ENCODE data around the gene PHC2.

PHC2 gene

DNA sequence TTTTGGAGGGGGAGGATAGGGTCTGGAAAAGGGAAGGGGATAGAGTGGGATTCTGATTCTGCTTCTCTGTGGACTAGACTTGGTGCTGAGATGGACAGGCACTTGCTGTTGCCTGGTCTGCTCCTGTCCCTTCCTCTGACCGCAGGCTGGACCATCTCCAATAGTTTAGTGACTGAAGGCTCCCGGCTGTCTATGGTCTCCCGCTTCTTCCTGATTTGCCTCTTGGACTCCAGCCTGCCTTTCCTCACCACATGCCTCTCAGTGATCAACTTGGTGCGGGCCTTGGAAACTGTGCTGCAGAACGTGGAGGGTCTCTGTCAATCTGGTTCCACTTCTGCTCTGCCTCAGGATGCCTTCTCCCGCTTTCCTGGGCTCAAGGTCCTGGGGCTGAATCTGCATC is 35.3 kb upstream of the PHC2 start:
- Histone ChIP-seq H3K27ac (ENCODE audit: low read length) (no peak overlapping the region), H3K36me3 (ENCODE audit: control insufficient read depth in 1 of 2, insufficient read depth in 2 of 2, low read length in 2 of 2) (no peaks in the 10 kb centered on the region), H3K4me1 (ENCODE audit: control insufficient read depth in 1 of 2, insufficient read depth in 2 of 2, low read length in 2 of 2) (peaks cover 0 to 20% of the 10 kb centered on the region in 2 donors), H3K27me3 (ENCODE audit: low read depth, low read length) (no peaks in the 10 kb centered on the region), H3K9me3 (ENCODE audit: control insufficient read depth in 1 of 2, low read length in 2 of 2) (no peaks in the 10 kb centered on the region), H3K4me3 (ENCODE audit: low read depth in 1 of 2, low read length in 2 of 2) (no peak overlapping the region)

DNA sequence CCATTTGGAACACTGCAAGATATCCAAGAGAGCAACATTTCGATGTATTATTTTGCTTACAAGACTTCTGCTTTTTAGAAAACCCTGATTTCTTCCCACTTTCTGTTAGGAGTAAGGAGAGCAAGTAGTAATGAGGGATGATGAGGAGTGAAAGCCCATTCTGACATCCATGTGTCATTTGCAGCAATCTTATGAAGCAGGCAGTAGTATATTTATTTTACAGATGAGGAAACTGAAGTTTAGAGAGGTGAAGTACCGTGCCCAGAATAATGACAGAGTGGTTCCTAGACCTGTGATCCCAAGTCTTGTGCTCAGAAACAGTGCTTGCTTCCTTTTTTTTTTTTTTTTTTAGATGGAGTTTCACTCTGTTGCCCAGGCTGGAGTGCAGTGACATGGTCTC is 34.4 kb upstream of the PHC2 start:
- no peak overlapping the region for H3K4me3 ChIP-seq (ENCODE audit: low read depth in 1 of 2, low read length in 2 of 2)
- no peak overlapping the region for H3K27ac ChIP-seq (ENCODE audit: low read length)
- H3K27me3 ChIP-seq (ENCODE audit: low read depth, low read length) = no peaks in the 10 kb centered on the region
- H3K4me1 ChIP-seq (ENCODE audit: control insufficient read depth in 1 of 2, insufficient read depth in 2 of 2, low read length in 2 of 2) = peaks cover 5 to 15% of the 10 kb centered on the region in 2 donors
- H3K36me3 ChIP-seq (ENCODE audit: control insufficient read depth in 1 of 2, insufficient read depth in 2 of 2, low read length in 2 of 2) = no peaks in the 10 kb centered on the region
- H3K9me3 ChIP-seq (ENCODE audit: control insufficient read depth in 1 of 2, low read length in 2 of 2) = no peaks in the 10 kb centered on the region

DNA sequence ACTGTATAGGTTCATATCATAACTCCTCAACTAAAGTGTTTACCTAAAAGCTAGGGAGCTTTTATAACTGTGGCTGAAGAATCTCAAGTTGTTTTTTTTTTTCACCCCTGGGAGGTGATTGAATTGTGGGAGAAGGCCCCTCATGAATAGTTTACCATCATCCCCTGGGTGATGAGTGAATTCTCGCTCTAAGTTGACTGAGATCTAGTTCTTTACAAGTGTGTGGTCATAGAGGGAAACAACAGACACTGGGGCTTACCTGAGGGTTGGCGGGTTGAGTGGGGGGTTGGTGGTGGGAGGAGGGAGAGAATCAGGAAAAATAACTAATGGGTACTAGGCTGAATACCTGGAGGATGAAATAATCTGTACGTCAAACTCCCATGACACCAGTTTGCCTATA is 33.7 kb upstream of the PHC2 start:
- Histone ChIP-seq H3K4me3 (ENCODE audit: low read depth in 1 of 2, low read length in 2 of 2) (no peak overlapping the region), H3K27me3 (ENCODE audit: low read depth, low read length) (no peaks in the 10 kb centered on the region), H3K9me3 (ENCODE audit: control insufficient read depth in 1 of 2, low read length in 2 of 2) (no peaks in the 10 kb centered on the region), H3K4me1 (ENCODE audit: control insufficient read depth in 1 of 2, insufficient read depth in 2 of 2, low read length in 2 of 2) (peaks cover 8 to 10% of the 10 kb centered on the region in 2 donors), H3K36me3 (ENCODE audit: control insufficient read depth in 1 of 2, insufficient read depth in 2 of 2, low read length in 2 of 2) (no peaks in the 10 kb centered on the region), H3K27ac (ENCODE audit: low read length) (no peak overlapping the region)

DNA sequence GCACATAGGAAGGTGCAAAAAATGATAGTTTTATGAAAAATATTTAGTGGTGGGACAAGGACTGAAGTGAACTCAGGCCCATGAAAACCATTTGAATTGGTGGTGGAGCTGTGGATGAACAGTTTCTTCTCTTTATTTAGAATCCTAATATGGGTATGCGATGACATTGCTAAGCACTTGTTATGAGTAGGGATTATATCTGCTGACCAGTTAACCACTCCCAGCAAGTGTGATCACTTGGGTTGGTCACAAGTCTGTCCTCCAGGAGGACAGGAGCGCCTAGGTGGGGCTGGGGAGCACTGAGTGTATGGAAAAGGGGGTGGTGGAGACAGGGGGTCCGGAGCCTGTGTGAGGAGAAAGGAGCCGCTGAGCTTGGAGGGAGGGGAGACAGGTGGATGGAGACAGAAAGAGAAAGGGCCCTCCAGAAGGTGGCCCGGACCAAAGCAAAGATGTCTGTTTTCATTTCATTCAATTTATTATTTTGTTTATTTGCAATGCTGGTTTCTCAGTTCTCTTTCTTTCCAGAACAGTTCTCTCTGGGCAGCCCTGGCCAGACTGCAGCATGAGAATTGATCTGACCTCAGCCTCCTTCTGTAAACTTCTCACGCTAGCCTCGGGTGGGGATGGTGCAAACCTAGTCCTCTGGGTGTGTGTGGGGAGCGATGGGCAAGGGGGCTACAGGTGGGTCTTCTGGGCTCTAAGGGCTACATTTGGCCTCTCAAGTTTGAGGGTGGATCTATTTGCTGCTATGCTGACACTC is 31.7 kb upstream of the PHC2 start:
- H3K27ac ChIP-seq (ENCODE audit: low read length) = no peak overlapping the region
- no peaks in the 10 kb centered on the region for H3K36me3 ChIP-seq (ENCODE audit: control insufficient read depth in 1 of 2, insufficient read depth in 2 of 2, low read length in 2 of 2)
- no peak overlapping the region for H3K4me3 ChIP-seq (ENCODE audit: low read depth in 1 of 2, low read length in 2 of 2)
- H3K27me3 ChIP-seq (ENCODE audit: low read depth, low read length) = no peaks in the 10 kb centered on the region
- H3K4me1 ChIP-seq (ENCODE audit: control insufficient read depth in 1 of 2, insufficient read depth in 2 of 2, low read length in 2 of 2) = peaks cover 10 to 13% of the 10 kb centered on the region in 2 donors
- no peaks in the 10 kb centered on the region for H3K9me3 ChIP-seq (ENCODE audit: control insufficient read depth in 1 of 2, low read length in 2 of 2)

DNA sequence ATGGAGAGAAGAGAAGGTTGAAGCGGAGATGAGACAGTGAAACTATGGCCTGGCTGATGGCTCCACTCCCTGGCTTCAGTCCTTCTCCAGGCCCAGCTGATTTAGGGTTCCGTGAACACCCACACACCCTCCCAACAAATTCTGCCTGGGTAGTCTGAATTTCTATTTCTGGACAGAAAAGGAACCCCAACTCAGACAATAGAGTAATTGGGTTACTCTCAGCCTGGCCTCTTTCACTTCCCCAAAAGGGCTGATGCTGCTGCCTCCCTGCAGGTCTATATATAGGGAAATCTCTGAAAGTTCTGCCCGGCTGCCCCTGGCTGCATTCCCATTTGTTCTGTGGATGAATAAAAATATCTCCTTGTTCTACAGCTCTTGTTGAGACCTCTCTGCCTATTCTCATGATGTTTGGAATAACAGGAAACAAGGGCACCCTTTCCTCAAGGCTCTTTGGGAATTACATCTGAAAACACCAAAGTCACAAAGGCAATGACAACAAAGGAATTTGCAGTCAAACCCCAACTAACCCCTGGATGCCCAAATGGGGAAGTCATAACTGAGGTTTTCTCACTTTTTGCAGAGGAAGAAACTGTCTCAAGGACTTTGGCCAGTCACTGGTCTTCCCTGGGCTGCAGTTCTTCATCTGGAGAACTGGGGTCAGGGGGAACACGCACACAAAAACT is 30.2 kb upstream of the PHC2 start:
- Histone ChIP-seq H3K4me3 (ENCODE audit: low read depth in 1 of 2, low read length in 2 of 2) (peak overlapping the region in 1 of 2 donors; percentile 21), H3K36me3 (ENCODE audit: control insufficient read depth in 1 of 2, insufficient read depth in 2 of 2, low read length in 2 of 2) (no peaks in the 10 kb centered on the region), H3K27ac (ENCODE audit: low read length) (peak overlapping the region; percentile 79), H3K27me3 (ENCODE audit: low read depth, low read length) (no peaks in the 10 kb centered on the region), H3K9me3 (ENCODE audit: control insufficient read depth in 1 of 2, low read length in 2 of 2) (no peaks in the 10 kb centered on the region), H3K4me1 (ENCODE audit: control insufficient read depth in 1 of 2, insufficient read depth in 2 of 2, low read length in 2 of 2) (peaks cover 7 to 10% of the 10 kb centered on the region in 2 donors)

DNA sequence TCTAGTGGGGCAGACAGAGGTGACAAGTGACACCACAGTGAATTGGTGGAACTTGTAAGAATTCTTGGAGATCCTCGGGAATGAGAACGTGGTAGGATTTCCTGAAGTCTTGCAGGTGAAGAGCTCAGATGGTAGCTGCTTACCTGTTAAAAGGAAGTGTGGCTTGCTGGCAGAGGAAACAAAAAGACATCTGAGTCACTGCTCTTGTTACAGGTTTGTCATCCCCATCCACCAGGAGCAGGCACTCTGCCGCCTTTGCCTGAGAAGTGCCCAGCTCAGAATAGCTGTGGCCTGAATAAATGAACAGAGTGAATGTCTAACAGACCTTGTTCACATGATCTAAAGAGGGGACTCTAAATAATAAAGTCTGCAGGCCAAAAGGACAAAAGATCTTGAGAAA is 29.2 kb upstream of the PHC2 start:
- H3K4me1 ChIP-seq (ENCODE audit: control insufficient read depth in 1 of 2, insufficient read depth in 2 of 2, low read length in 2 of 2) = peaks cover 10% of the 10 kb centered on the region in 2 donors
- H3K4me3 ChIP-seq (ENCODE audit: low read depth in 1 of 2, low read length in 2 of 2) = peak overlapping the region in 1 of 2 donors; percentile 21
- no peaks in the 10 kb centered on the region for H3K27me3 ChIP-seq (ENCODE audit: low read depth, low read length)
- no peaks in the 10 kb centered on the region for H3K36me3 ChIP-seq (ENCODE audit: control insufficient read depth in 1 of 2, insufficient read depth in 2 of 2, low read length in 2 of 2)
- peak overlapping the region; percentile 79 for H3K27ac ChIP-seq (ENCODE audit: low read length)
- H3K9me3 ChIP-seq (ENCODE audit: control insufficient read depth in 1 of 2, low read length in 2 of 2) = no peaks in the 10 kb centered on the region

DNA sequence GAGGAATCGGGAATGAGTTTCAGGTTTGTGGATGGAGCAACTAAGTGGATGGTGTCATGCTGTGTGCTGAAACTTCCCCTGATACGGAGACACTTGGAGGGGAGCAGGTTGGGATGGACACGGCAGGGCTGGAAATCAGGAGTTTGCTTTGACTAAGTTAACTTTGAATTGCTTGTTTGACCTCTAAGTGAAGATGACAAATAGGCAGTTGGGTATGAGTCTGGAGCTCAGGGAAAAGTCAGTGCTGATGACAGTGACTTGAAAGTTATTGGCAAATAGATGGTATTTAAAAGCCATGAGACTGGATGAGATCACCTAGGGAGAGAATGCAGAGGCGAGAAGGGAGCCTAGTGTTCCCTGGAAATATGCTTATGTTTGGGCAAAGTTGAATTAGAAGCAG is 28.8 kb upstream of the PHC2 start:
- Histone ChIP-seq H3K4me3 (ENCODE audit: low read depth in 1 of 2, low read length in 2 of 2) (no peak overlapping the region), H3K27ac (ENCODE audit: low read length) (peak overlapping the region; percentile 79), H3K36me3 (ENCODE audit: control insufficient read depth in 1 of 2, insufficient read depth in 2 of 2, low read length in 2 of 2) (no peaks in the 10 kb centered on the region), H3K4me1 (ENCODE audit: control insufficient read depth in 1 of 2, insufficient read depth in 2 of 2, low read length in 2 of 2) (peaks cover 10% of the 10 kb centered on the region in 2 donors), H3K27me3 (ENCODE audit: low read depth, low read length) (no peaks in the 10 kb centered on the region), H3K9me3 (ENCODE audit: control insufficient read depth in 1 of 2, low read length in 2 of 2) (no peaks in the 10 kb centered on the region)

DNA sequence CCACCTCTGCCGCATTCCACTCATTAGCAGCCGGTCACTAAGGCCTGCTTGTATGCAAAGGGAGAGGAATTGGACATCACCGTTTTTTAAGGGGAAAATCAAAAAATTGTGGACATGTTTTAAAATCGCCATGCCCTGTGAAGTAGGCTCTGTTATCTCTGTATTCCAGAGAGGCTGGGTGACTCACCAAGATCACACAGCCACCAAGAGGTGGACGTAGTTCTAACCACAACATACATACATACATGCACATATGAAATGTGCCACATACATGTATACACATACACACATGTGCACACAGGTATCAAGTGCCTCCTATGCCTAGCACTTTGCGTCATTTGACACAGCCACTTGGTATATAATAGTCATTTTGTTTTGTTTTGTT is 25.6 kb upstream of the PHC2 start:
- no peak overlapping the region for H3K4me3 ChIP-seq (ENCODE audit: low read depth in 1 of 2, low read length in 2 of 2)
- peaks cover 10% of the 10 kb centered on the region in 2 donors for H3K4me1 ChIP-seq (ENCODE audit: control insufficient read depth in 1 of 2, insufficient read depth in 2 of 2, low read length in 2 of 2)
- no peak overlapping the region for H3K27ac ChIP-seq (ENCODE audit: low read length)
- no peaks in the 10 kb centered on the region for H3K27me3 ChIP-seq (ENCODE audit: low read depth, low read length)
- no peaks in the 10 kb centered on the region for H3K9me3 ChIP-seq (ENCODE audit: control insufficient read depth in 1 of 2, low read length in 2 of 2)
- no peaks in the 10 kb centered on the region for H3K36me3 ChIP-seq (ENCODE audit: control insufficient read depth in 1 of 2, insufficient read depth in 2 of 2, low read length in 2 of 2)

DNA sequence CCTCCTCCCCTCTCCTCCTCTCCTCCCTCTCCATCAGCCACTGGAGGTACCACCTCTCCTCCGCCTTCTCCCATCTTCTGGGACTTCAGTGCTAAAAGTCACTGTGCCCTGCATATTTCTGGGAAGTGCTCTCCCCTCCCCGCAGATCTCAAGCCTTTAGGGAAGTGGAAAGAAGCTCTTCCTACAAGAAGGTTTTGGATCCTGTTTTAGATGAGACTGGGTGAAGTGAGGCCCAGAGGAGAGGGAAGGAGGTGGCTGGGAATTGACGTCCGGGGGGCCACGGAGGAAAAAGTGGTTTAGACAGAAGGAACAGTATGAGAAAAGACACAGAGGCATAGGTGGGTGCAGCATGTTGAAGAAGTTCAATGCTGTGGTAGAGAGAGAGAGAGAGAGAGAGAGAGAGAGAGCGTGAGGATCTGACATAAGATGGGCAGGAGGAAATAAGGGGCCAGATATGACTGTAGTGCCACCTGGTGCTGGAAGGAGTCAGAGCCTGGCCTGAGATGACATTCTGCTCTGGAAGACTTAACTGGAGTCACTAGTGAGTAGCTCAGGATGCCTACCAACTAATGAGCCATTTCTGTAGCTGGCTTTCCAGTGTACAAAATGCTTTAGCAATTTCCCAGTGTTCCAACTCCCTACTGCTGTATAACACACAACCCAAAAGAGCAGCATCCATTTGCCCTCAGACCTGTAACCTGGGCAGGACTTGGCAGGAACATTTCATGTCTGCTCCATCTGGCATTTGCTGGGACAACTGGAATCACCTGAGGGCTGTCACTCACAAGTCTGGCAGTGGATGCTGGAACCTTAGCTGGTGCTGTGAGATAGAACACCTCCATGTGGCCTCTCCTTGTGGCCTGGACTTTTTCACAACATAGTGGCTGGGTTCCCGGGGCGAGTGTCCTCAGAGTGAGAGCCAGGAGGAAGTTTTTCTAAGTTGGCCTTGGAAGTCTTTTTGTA is 24.9 kb upstream of the PHC2 start:
- Histone ChIP-seq H3K4me1 (ENCODE audit: control insufficient read depth in 1 of 2, insufficient read depth in 2 of 2, low read length in 2 of 2) (peaks cover 10% of the 10 kb centered on the region in 2 donors), H3K27me3 (ENCODE audit: low read depth, low read length) (no peaks in the 10 kb centered on the region), H3K27ac (ENCODE audit: low read length) (peak overlapping the region; percentile 47), H3K9me3 (ENCODE audit: control insufficient read depth in 1 of 2, low read length in 2 of 2) (no peaks in the 10 kb centered on the region), H3K4me3 (ENCODE audit: low read depth in 1 of 2, low read length in 2 of 2) (no peak overlapping the region), H3K36me3 (ENCODE audit: control insufficient read depth in 1 of 2, insufficient read depth in 2 of 2, low read length in 2 of 2) (no peaks in the 10 kb centered on the region)

DNA sequence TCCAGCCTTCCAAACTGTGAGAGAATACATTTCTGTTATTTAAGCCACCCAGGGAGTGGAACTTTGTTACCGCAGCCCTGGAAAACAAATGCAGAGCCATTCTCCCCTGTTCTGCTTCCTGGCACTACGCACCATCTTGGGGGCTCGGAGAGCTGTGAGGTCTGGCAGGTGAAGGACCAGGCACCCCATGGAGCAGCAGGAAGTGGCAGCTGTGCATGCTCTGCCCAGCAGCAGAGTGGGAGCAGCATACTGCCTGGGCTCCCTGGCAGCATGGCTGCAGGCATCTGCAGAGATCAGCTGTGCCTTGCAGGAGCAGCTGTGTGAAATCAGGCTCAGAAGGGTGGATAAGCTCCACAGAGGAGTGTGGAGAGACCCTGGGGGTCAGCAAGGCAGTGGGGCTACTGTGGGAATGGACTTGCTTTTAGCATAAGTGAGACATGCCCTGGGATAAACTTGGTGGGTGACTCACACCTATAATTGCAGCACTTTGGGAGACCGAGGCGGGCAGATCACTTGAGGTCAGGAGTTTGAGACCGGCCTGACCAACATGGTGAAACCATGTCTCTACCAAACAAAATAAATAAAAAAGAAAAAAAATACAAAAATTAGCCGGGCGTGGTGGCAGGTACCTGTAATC is 23.9 kb upstream of the PHC2 start:
- Histone ChIP-seq H3K4me3 (ENCODE audit: low read depth in 1 of 2, low read length in 2 of 2) (no peak overlapping the region), H3K4me1 (ENCODE audit: control insufficient read depth in 1 of 2, insufficient read depth in 2 of 2, low read length in 2 of 2) (peaks cover 0 to 10% of the 10 kb centered on the region in 2 donors), H3K27me3 (ENCODE audit: low read depth, low read length) (no peaks in the 10 kb centered on the region), H3K27ac (ENCODE audit: low read length) (no peak overlapping the region), H3K9me3 (ENCODE audit: control insufficient read depth in 1 of 2, low read length in 2 of 2) (no peaks in the 10 kb centered on the region), H3K36me3 (ENCODE audit: control insufficient read depth in 1 of 2, insufficient read depth in 2 of 2, low read length in 2 of 2) (no peaks in the 10 kb centered on the region)

DNA sequence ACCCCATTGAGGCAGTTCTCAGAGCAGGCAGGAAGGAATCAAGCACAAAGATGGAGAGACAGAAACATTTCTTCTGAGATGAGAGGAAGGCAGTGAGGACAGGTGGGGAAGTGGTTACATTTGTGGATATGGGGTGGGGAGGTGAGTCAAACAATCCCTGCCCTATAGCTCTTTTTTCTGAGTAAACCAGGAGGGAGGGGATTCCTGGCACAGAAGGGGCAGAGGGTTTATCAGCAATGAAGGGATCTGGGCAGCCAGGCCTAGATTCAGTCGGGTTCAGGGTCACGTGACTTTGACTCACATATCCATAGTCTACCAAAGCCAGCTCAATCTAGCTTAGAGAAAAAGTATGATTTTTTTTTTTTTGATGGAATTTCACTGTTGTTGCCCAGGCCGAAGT is 15.7 kb upstream of the PHC2 start:
- Histone ChIP-seq H3K4me3 (ENCODE audit: low read depth in 1 of 2, low read length in 2 of 2) (no peak overlapping the region), H3K4me1 (ENCODE audit: control insufficient read depth in 1 of 2, insufficient read depth in 2 of 2, low read length in 2 of 2) (peaks cover 0 to 7% of the 10 kb centered on the region in 2 donors), H3K27ac (ENCODE audit: low read length) (no peak overlapping the region), H3K27me3 (ENCODE audit: low read depth, low read length) (no peaks in the 10 kb centered on the region), H3K9me3 (ENCODE audit: control insufficient read depth in 1 of 2, low read length in 2 of 2) (no peaks in the 10 kb centered on the region), H3K36me3 (ENCODE audit: control insufficient read depth in 1 of 2, insufficient read depth in 2 of 2, low read length in 2 of 2) (no peaks in the 10 kb centered on the region)
